CD4-positive, alpha-beta T cell treated with Interferon gamma for 1 hour (primary cell): Measurements from ENCODE around the gene AOC2.
"Not testable (repeated sequence)": the region's sequence is repeated elsewhere in the genome, so short reads cannot be mapped to it uniquely, and the experiment has no call there.

ENCODE experiments used
- DNase-seq: peaks from one replicate; pipeline ENCODE4 v3.0.0-alpha.2; 2020

Gene AOC2

DNA sequence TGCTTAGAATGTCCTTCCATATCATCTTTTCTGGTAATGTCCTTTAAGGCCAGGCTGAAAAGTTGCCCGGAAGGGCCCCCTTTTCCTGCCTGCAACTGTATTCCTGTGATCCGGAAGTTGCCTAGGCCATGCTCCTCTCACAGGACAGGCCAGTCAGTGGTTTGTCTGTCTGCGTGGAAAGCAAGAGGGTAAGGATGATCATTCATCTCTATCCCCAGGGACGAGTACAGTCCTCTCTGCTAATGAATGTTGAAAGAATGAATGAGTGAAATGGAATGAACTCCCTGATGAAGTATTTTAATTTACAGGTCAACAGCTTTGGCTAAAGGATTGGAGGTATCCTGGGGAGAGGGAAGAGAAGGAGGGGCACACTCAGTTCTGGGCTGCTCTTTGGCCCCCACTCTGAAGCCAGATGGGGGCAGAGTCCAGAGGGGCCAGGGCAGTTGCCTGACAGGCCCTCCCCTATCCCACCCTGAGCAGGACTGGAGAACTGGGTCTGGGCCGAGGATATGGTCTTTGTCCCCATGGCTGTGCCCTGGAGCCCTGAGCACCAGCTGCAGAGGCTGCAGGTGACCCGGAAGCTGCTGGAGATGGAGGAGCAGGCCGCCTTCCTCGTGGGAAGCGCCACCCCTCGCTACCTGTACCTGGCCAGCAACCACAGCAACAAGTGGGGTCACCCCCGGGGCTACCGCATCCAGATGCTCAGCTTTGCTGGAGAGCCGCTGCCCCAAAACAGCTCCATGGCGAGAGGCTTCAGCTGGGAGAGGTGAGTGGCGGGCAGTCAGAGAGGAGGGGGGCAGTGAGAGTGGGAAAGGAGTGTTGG, 9.8 kb downstream of the AOC2 start:
- no peak for DNase-seq

DNA sequence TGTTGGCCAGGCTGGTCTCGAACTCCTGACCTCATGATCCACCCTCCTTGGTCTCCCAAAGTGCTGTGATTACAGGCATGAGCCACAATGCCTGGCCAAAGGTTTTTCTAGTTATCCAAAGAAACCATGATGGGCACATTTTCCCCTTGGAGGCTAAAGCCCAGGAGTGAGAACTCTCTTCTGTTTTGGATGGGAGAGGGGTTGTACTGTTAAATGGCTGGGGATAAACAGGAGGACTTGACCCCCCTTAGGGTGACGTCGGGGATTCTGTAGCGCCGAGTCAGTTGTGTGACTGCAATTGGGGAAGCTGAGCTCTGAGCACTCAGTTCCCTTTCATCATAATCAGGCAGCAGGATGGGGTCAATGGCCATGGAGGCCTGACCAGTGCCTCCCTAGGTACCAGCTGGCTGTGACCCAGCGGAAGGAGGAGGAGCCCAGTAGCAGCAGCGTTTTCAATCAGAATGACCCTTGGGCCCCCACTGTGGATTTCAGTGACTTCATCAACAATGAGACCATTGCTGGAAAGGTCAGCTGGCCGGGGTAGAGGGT, 10.7 kb downstream of the AOC2 start:
- DNase-seq = no peak

DNA sequence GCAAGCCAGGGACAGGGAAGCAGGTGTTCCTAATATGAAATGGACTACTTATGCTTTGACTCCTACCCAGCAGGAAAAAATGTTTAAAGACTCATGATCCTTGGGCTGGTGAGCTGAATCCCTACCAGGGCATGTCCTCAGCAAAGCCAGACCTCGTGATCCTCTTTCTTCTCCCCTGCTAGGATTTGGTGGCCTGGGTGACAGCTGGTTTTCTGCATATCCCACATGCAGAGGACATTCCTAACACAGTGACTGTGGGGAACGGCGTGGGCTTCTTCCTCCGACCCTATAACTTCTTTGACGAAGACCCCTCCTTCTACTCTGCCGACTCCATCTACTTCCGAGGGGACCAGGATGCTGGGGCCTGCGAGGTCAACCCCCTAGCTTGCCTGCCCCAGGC, 11.7 kb downstream of the AOC2 start:
- not testable (repeated sequence) for DNase-seq

DNA sequence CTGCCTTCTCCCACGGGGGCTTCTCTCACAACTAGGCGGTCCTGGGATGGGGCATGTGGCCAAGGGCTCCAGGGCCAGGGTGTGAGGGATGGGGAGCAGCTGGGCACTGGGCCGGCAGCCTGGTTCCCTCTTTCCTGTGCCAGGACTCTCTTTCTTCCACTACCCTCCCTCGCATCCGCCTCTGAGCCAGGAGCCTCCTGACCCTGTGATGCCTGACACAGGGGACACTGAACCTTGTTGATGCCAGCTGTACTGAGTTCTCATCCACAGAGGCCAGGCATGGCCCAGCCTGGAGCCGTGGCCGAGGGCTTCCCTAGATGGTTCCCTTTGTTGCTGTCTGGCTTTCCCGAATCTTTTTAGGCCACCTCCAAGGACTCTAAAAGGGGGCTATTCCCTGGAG, 12.1 kb downstream of the AOC2 start:
- not testable (repeated sequence) for DNase-seq

DNA sequence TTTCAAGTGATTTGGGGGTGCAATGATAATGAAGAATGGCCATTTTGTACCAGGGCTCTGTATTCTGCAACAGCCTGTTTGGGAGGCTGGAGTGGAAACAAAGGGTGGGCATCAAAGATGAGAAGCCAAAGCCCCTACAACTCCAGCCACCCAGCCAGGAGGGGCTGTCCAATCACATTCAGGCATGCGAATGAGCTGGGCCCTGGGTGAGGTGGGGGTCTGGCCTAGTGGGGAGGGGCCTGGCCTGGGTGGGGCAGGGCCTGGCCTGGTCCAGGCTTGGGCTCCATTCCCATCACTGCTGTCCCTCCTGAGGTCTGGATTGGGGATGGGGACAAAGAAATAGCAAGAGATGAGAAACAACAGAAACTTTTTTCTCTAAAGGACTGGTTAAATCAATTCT, 13.0 kb downstream of the AOC2 start:
- DNase-seq = no peak

DNA sequence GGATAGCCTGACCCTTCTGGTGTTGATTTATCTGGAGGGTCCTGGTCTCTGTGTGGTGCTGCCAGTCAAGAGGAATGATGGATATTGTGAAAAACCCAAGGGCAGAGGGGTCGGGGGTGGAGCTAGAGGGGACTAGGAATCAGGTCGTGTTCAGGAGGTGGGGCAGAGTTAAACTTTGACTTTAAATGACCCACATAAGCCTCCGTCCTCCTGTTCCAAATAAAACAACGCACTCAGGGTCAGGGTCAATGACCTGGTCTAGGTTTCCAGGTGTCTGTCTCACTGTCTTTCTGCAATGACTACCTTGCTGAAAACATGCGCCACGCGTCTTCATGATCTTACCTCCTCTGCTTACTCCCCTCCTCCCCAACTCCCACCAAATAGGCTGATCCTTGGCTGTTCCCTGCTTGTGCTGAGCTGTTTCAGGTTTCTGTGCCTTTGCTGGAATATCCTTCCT, 21.3 kb downstream of the AOC2 start:
- DNase-seq = no peak

DNA sequence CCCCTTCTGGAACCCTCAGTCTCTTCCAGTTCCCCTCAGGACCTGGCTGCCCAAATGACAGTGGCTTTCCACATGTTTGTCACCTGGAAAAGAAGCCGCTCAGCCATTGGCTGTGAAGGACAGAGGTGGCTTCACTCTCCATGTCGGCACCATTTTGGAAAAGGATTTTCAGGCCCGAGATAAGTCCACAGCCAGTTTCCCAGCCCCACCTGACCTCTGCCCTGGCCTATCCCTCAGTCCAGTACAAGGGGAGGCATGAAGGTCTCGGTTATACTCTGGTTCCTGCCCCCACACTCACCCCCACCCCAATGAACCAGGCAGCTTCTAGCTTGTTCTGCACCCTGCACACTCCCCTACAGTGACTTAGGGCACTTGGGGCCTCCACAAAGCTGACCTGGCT, 21.8 kb downstream of the AOC2 start:
- no peak for DNase-seq

DNA sequence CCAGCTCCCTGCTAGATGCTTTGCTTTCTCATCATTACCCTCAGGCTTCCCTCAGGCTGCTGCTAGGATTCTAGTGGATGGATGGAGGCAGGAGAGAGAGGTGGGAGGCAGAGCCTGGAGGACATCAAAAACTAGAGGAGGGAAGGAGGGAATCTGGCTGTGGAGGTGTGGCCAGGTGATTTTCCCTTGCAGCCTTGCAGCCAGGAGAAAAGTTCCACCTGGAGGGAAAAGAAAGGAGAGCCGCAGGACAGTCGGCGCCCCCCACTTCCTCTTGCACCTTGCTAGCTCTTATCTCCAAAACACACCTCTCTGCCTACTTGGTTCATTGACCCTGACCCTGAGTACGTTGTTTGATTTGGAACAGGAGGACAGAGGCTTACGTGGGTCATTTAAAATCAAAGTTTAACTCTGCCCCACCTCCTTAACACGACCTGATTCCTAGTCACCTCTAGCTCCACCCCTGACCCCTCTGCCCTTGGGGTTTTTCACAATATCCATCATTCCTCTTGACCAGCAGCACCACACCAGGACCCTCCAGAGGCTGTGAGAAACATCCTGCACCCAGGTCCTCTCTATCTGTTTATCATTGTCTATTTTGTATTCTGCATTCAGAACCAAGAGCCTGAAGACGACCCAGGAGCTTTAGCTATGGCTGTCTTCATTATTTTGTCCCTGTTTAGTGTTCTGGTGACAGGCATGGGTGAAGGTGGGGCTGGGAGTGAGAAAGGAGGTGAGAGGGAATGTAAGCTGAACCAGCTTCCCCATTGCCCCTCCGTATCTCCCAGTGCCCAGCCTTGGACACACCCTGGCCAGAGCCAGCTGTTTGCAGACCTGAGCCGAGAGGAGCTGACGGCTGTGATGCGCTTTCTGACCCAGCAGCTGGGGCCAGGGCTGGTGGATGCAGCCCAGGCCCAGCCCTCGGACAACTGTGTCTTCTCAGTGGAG, 22.5 kb downstream of the AOC2 start:
- DNase-seq = no peak

DNA sequence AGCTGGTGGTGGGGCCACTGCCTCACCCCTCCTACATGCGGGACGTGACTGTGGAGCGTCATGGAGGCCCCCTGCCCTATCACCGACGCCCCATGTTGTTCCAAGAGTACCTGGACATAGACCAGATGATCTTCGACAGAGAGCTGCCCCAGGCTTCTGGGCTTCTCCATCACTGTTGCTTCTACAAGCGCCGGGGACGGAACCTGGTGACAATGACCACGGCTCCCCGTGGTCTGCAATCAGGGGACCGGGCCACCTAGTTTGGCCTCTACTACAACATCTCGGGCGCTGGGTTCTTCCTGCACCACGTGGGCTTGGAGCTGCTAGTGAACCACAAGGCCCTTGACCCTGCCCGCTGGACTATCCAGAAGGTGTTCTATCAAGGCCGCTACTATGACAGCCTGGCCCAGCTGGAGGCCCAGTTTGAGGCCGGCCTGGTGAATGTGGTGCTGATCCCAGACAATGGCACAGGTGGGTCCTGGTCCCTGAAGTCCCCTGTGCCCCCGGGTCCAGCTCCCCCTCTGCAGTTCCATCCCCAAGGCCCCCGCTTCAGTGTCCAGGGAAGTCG, 23.4 kb downstream of the AOC2 start:
- not testable (repeated sequence) for DNase-seq

DNA sequence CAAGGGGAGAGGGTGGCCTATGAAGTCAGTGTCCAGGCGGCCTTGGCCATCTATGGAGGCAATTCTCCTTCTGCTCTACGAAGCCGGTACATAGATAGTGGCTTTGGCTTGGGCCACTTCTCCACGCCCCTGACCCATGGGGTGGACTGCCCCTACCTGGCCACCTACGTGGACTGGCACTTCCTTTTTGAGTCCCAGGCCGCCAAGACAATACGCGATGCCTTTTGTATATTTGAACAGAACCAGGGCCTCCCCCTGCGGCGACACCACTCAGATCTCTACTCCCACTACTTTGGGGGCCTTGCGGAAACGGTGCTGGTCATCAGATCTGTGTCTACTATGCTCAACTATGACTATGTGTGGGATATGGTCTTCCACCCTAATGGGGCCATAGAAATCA, 24.0 kb downstream of the AOC2 start:
- DNase-seq = no peak

DNA sequence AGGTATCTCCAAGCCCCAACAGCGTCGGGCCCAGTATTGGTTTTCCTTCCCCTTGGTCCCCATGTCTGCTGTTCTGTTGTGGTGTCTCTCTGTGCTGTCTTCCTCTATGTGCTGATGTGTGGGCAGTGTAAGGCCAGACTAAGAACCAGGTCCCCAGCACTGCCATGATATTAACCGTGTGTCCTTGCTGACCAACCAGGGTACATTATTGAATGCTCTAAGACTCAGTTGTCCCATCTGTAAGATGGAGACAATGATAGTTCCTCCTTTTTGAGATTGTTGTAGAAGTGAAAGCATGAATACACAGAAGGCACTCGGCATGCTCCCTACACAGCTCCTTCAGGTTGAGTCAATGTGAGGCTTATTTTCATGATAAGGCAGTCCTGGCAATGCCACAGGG, 27.3 kb downstream of the AOC2 start:
- DNase-seq = no peak

DNA sequence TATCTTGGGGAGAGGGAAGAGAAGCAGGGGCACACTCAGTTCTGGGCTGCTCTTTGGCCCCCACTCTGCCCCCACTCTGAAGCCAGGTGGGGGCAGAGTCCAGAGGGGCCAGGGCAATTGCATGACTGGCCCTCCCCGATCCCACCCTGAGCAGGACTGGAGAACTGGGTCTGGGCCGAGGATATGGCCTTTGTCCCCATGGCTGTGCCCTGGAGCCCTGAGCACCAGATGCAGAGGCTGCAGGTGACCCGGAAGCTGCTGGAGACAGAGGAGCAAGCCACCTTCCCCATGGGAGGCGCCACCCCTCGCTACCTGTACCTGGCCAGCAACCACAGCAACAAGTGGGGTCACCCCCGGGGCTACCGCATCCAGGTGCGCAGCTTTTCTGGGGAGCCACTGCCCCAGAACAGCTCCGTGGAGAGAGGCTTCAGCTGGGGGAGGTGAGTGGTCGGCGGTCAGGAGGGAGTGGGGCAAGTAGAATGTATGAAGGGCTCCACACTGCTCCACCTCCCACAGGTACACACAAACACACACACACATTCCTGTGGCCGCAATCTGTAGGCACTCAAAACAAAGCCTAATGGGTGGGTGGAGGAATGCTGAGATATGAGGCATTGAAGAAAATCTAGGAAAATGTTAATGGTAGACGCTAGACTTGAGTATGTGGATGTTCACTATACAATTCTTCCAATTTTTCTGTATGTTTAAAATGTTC, 28.0 kb downstream of the AOC2 start:
- no peak for DNase-seq

DNA sequence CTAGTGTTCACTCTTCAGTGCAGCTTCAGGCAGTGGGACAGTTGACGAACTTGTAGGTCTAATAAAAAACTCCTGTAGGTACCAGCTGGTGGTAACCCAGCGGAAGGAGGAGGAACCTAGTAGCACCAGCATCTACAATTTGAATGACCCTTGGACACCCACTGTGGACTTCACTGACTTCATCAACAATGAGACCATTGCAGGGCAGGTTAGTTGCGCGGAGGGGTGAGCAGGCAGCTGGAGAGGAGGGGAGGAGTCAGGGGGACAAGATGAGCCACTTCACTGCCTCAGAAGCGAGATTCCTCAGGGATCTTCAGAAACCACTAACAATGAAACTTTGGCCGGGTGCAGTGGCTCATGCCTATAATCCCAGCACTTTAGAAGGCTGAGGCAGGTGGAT, 28.9 kb downstream of the AOC2 start:
- no peak for DNase-seq

DNA sequence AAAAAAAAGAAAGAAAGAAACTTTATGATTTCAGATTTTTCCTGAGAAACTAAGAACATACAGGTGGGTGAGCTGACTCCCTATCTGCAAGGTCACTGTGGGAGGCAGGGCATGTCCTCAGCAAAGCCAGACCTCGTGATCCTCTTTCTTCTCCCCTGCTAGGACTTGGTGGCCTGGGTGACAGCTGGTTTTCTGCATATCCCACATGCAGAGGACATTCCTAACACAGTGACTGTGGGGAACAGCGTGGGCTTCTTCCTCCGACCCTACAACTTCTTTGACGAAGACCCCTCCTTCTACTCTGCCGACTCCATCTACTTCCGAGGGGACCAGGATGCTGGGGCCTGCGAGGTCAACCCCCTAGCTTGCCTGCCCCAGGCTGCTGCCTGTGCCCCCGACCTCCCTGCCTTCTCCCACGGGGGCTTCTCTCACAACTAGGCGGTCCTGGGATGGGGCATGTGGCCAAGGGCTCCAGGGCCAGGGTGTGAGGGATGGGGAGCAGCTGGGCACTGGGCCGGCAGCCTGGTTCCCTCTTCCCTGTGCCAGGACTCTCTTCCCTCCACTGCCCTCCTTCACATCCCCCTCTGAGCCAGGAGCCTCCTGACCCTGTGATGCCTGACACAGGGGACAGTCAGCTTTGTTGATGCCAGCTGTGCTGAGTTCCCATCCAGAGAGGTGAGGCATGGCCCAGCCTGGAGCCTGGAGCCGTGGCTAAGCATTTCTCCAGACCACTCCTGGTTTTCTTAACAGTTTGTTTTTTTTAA, 29.7 kb downstream of the AOC2 start:
- DNase-seq = not testable (repeated sequence)

DNA sequence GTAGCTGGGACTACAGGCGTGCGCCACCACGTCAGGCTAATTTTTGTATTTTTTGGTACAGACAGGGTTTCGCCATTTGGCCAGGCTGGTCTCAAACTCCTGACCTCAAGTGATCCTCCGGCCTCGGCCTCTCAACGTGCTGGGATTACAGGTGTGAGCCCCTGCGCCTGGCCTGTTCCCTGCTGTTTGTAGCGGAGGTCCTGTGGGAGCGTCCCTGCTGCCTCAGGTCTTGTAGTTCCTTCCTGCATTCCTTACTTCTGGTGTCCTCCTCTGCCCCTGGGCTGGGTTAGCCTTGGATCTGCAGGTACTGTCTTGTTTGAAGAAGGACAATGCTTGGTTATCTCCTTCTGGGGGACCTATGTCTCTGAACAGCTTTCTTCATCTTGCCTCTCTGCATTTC, 32.7 kb downstream of the AOC2 start:
- no peak for DNase-seq

DNA sequence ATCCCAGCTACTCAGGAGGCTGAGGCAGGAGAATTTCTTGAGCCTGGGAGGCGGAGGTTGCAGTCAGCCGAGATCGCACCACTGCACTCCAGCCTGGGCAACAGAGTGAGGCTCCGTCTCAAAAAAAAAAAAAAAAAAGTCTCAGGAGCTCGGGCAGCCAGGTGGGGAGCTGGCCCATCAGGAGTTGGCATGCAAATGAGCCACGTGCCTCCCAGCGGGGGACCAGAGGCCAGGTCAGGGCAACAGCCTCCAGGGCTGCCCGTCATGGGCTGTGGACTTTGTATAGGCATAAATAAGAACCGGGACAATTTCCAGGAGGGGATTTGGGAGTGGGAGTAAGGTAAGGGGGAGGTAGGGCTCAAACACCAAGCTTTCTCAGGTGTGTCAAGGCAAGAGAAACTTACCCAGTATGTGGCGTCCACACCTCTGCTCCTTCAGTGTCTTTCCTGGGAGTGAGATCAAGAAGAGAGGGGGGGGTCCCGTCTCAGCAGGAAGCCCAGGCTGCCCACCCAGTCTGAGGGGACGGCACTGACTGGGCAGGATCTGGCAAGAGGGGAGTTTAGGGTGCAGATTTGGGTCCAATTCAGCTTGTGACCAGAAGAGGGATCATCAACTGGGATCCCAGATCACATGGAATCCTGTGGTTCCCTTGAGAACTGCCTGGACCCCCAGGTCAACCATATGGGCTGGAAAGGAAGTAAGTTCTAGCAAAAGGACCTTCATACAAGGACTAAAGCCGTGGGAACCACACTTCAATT, 33.9 kb downstream of the AOC2 start:
- no peak for DNase-seq

DNA sequence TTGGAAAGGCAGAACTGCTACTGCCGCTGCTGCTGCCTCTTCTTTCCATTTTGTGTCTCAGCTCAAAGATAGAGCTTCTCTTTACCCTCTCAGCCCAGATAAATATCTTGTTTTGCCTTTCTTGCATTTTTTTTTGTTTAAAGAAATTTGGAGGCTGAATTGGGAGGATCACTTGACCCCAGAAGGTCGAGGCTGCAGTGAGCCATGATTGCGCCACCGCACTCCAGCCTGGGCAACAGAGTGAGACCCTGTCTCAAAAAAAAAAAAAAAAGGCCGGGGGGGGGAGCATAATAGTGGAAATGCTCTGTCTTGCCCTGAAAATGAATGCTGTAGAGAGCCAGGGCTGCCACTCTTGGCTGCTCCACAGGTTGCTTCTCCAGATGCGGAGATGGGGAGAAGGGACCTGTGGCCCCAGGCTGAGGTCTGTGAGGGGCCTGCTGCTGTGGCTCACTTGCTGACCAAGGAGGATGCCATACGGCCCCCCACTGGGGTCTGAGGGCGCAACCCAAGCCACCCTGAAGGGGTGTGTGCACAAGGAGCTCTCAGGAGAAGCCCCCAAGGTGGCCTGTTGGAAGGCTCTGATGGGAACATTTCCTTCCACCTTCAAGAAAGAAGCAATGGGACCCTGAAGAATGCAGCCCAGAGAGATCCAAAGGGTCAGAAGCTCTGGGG, 34.7 kb downstream of the AOC2 start:
- DNase-seq = no peak

DNA sequence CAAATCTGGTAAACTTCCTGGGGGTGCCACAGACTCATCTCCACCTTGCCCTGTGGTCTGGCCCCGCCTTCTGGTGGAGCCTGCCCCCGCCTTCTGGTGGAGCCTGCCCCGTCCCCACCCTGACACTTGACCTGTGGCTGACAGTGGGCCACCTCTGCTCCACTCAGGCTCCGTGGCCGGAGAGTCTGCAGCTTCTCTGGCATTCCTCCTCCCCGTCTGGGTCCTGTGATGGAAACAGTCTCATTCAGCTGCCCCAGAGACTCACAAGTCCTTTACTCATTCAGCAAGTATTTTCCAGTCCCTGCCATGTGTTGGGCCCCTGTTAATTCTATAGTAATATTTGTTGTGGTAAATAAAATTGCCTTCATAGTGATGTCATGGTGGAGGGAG, 35.2 kb downstream of the AOC2 start:
- no peak for DNase-seq

DNA sequence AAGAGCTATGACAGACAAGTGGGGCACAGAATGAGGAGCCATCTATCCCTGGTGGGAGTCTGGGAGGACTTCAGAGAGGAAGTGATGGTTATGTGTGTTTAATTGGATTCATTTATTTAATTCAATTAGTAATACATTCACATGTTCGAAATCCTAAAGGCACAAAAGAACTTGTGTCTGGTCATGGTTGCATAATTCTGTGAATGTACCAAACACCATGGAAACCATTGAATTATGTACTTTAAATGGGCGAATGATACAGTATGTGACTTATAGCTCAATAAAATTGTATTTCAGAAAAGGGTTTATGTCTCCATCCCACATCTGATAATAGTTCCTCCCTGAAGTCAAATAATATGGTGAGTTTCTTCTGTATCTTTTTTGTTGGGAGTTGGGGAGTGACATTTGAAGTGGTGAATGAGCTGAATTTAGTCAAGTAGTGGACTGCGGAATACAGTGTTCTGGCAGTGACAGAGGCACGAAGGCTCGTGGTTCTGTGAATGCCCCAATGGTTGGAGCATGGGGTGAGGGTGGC, 36.5 kb downstream of the AOC2 start:
- no peak for DNase-seq

DNA sequence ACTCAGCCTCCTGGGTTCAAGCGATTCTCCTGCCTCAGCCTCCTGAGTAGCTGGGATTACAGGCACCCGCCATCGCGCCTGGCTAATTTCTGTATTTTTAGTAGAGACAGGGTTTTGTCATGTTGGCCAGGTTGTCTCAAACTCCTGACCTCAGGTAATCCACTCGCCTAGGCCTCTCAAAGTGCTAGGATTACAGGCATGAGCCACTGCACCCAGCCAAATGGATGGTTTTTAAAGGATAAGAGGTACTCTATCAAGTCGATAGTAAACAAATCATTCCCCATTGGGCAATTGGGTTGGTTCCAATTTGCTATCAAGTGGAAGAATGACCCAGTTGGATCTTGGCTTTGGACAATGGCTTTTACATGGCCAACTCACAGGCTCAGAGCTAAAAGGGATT, 37.3 kb downstream of the AOC2 start:
- DNase-seq = not testable (repeated sequence)
